Left cardiac atrium (tissue), 4 donors: ENCODE results near the gene ANAPC13. TPM values are rescaled to one million over a fixed set of nuclear protein-coding genes. Genes with fewer than 3 reads are reported as not detected.

Experiments used
- ATAC-seq, 2 donors: fragments of 200-7000 bp; cut with Tn5 transposase; one replicate each; pipeline ENCODE4 v1.9.1; 2020; ENCODE audit warnings: mild to moderate bottlenecking in 2 of 2, moderate library complexity in 2 of 2
- DNase-seq: peaks from one replicate; pipeline ENCODE4 v3.0.0-alpha.2; 2020
- intact Hi-C, 2 donors: fragments of 100-400 bp; cut with DNase I; formaldehyde crosslinking; loops; one replicate each; pipeline versions ENCODE4 v1.14.1 to v1.15.1; 2022 to 2023
- total RNA-seq, 2 donors: library from RNA; stranded (reverse); fragmentation: NEBNext Ultra II Directional; extraction: Animal tissue kit (Norgen Biotek cat#: 25700); gene quantifications; one replicate each; pipeline ENCODE4 v1.2.1, GENCODE V29; 2021
- donor health status: DM: no; HTN: yes; CAD: no.
- donor health status: DM: no; HTN: yes; CAD: no; lungs with severe emphysema.
- donor health status: DM: yes; HTN: yes; CAD: no.
- donor health status: Dilated cardiomyopathy.

Gene ANAPC13
- total RNA-seq, 2 donors from 2014 or later, result 63.2 to 83.9 TPM

GRCh38 chr3:134485075-134485717 is 589 bp downstream of the ANAPC13 start:
- peak; percentile 94 for DNase-seq
- intact Hi-C loops, result no loop called here
- peak; percentile 1 to 8 for ATAC-seq

GRCh38 chr3:134483195-134483900 is 2.4 kb downstream of the ANAPC13 start:
- DNase-seq (no peak), ATAC-seq (no peak)
- intact Hi-C loops, result no loop called here

- intact Hi-C loops, result no loop called here
- DNase-seq (no peak), ATAC-seq (no peak)
Observed at GRCh38 chr3:134482622-134483021, 3.2 kb downstream of the ANAPC13 start.

- ATAC-seq (no peak), DNase-seq (no peak)
Observed at GRCh38 chr3:134481166-134481565, 4.6 kb downstream of the ANAPC13 start.

GRCh38 chr3:134480546-134480945 is 5.2 kb downstream of the ANAPC13 start:
- intact Hi-C loops, result no loop called here
- ATAC-seq, result no peak
- no peak for DNase-seq

More at GRCh38 chr3:134481166-134481565, 4.6 kb downstream of the ANAPC13 start:
- intact Hi-C loops, result no loop called here

GRCh38 chr3:134477938-134478337 is 7.8 kb downstream of the ANAPC13 start:
- DNase-seq (no peak), ATAC-seq (no peak)
- intact Hi-C loops, result loop anchor here in 1 of 2 donors (10.0 kb wide), 1 partner anchor 103 kb away; the partner anchor contains the start of gene AMOTL2

- DNase-seq (no peak), ATAC-seq (peak; percentile 77 to 92)
- intact Hi-C loops, result loop anchor here in 1 of 2 donors (10.0 kb wide), 1 partner anchor 102 kb away; the partner anchor contains the start of gene AMOTL2
Observed at GRCh38 chr3:134477002-134477401, 8.8 kb downstream of the ANAPC13 start.

- ATAC-seq (peak in 1 of 2 donors; percentile 36), DNase-seq (no peak)
- intact Hi-C loops, result loop anchor here in 1 of 2 donors (10.0 kb wide), 1 partner anchor 102 kb away; the partner anchor contains the start of gene AMOTL2
Observed at GRCh38 chr3:134476306-134476705, 9.5 kb downstream of the ANAPC13 start.

GRCh38 chr3:134474956-134475355 is 10.8 kb downstream of the ANAPC13 start:
- intact Hi-C loops, result loop anchor here (1.0 to 10.0 kb wide), 5 partner anchors 100 to 278 kb away; partner anchors contain the start of gene AMOTL2 (in 2 of the 2)
- no peak for ATAC-seq
- no peak for DNase-seq

GRCh38 chr3:134473868-134474546 is 11.8 kb downstream of the ANAPC13 start:
- peak; percentile 74 for DNase-seq
- intact Hi-C loops, result loop anchor here (1.0 to 10.0 kb wide), 6 partner anchors 99 to 277 kb away; partner anchors contain the start of gene AMOTL2 (in 2 of the 2)
- peak; percentile 35 to 65 for ATAC-seq

GRCh38 chr3:134472831-134473230 is 13.0 kb downstream of the ANAPC13 start:
- DNase-seq (no peak), ATAC-seq (no peak)
- intact Hi-C loops, result loop anchor here (2.0 to 10.0 kb wide), 5 partner anchors 98 to 276 kb away; partner anchors contain the start of gene AMOTL2 (in 2 of the 2)

- no peak for DNase-seq
- peak in 1 of 2 donors; percentile 22 for ATAC-seq
- intact Hi-C loops, result loop anchor here (2.0 to 10.0 kb wide), 5 partner anchors 97 to 274 kb away; partner anchors contain the start of gene AMOTL2 (in 2 of the 2)
Observed at GRCh38 chr3:134471521-134472193, 14.1 kb downstream of the ANAPC13 start.

GRCh38 chr3:134468519-134468918 is 17.3 kb downstream of the ANAPC13 start:
- no peak for DNase-seq
- intact Hi-C loops, result no loop called here
- no peak for ATAC-seq

GRCh38 chr3:134466331-134466730 is 19.5 kb downstream of the ANAPC13 start:
- no peak for ATAC-seq
- DNase-seq, result no peak
- intact Hi-C loops, result no loop called here

- intact Hi-C loops, result no loop called here
Observed at GRCh38 chr3:134464689-134465365, 21.0 kb downstream of the ANAPC13 start.

GRCh38 chr3:134464064-134464688 is 21.6 kb downstream of the ANAPC13 start:
- peak; percentile 75 to 78 for ATAC-seq
- intact Hi-C loops, result no loop called here
- DNase-seq, result peak; percentile 65

More at GRCh38 chr3:134464689-134465365, 21.0 kb downstream of the ANAPC13 start:
- DNase-seq (no peak), ATAC-seq (peak in 1 of 2 donors; percentile 11)

GRCh38 chr3:134463676-134464063 is 22.1 kb downstream of the ANAPC13 start:
- no peak for DNase-seq
- intact Hi-C loops, result no loop called here
- no peak for ATAC-seq
